Inflammatory macrophage treated with lipopolysaccharide for 1 hour (primary cell): ENCODE data around the gene IL22RA2.

Experiments used
- DNase-seq, 2 donors: peaks; one replicate each; pipeline ENCODE4 v3.0.0-alpha.2; 2020 to 2022

The IL22RA2 gene

DNA sequence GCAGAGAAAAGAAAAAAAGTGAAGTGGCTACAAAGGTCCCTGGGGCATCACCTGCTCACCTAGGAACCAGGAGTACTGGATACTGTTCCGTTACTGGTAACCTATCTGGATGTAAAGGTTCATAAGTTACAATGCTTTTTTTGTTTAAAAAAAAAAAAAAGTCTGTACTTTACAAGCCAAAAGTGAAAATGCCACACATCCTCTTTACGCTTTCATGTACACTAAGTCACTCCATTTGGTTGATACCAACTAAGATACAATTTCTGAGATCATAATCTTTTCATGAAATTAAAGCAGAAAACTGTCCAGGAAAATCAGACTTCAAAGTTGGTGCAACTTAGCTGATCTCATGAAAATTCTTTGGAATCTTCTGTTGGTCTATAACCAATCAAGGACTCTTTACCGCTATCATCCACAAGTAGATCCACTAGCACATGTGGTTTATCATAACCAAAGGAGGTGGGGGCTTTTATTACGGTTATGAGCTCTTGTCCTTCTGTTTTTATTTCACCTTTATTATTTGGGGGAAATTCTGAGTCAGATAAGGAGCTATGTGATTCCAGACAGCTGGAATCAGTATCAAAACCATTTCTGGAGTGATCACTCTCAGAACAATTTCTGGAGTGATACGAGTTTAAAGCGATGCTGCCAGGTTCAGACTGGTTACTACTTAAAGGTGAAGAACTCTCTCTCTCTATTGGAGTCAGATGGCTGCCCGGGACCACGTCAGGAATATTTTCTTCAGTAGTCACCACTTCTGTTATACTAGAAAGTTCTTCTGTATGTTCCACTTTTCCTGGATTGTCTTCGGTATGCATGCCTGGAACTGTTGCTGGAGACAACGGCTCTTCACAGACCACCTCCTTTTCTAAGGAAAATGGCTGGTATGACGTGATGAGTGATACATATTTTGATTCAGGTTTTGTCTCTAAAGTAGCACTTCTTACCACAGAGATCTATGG lies 24.5 kb upstream of the IL22RA2 start:
- DNase-seq, result no peak

- no peak for DNase-seq
Measured at GRCh38 chr6:137193256-137194070, 20.0 kb upstream of the IL22RA2 start.

DNA sequence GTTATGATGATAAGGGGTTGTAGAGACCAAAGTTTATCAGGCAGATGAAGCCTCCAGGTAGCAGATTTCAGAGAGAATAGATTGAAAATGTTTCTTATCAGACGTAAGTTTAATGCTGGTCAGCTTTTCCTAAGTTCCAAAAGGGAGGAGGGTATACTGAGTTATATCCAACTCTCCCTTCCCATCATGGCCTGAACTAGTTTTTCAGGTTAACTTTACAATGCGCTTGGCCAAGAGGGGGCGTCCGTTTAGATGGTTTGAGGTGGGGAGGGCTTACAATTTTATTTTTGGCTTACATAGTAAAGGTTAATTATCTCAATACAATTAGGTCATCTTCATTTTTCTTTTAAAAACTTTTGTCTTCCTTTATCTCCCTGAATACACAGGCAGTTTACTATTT lies 19.4 kb upstream of the IL22RA2 start:
- DNase-seq, result no peak

DNA sequence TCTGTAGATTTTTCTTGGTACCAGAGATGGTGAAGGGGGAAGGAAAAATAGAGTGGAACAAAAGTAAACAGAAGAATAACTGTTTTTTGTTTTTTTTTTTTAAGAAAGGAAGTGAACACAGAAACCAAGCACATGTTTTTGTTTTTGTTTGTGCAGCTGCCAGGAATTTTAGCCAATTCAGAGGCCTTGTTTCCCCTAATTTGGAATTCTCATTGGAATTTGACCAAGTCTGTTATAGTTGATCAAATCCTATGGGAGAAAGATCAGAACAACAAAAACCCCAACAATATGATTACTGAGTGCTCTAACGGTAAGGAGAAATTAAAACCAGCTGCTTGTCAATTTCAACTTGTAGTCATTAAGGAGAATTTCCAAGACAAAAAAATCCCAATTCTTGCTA lies 18.2 kb upstream of the IL22RA2 start:
- no peak for DNase-seq

DNA sequence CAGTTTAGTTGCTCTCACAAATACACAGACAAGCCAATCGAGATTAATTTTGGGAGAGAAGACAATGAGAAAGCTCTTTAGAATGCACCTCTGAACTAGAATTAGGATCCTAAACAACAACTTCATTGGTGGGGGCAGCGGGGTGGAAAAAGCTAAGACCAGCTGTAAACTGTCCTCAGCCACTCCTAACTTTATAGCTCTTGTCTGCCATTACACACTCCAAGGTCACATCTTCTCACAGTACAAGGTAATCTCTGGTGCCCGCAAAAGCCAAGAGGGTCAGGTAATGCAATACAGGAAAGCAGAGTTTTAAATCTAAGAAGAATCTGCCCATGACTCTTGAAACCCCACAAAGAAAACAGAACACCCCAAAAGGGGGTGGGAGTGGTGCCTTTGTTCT lies 17.8 kb upstream of the IL22RA2 start:
- no peak for DNase-seq

DNA sequence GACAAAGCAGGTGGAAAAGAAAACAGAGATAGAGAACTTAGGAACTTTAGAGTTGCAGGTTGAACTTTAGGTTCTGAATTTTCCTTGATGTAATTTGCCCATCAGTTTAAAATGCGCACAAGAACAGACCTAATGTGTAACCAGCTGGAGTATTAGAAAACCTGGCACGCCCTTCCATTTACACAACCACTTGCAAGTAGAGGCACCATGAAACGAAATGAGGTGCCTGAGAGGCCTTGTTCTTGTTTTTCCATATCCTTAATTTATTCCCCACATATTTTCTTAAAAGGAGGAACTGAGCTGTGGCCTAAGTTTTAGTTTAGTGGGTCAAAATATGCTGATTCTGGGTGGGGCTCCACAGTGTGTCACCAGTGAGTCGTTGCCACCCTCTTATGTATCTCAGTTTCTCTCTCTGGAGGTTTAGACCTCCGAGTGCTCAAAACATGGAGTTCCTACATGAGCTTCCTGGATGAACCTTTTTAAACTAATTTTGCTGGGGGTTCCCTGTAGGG lies 17.2 kb upstream of the IL22RA2 start:
- peak in 1 of 2 donors; percentile 21 for DNase-seq

- no peak for DNase-seq
Measured at GRCh38 chr6:137188855-137189254, 15.4 kb upstream of the IL22RA2 start.

GRCh38 chr6:137185290-137185689 lies 11.8 kb upstream of the IL22RA2 start:
- no peak for DNase-seq

DNA sequence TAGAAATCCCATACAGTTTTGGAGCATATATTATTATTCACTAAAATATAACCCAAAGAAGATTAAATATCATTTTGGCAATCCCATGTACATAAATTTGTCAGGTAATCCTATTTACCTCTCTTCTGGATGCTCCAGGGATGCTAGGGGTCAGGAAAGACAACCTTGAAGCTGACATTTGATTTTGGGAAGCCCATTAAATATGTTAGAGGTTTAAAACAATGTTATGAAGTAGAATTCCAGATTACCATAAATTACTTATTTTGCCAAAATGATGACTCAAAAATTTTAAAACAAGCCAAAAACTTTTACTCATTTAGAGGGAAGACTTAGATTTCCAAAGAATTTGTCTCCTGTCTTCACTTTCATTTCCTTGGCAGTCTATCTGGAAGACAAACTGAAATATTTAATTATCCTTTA lies 9.2 kb upstream of the IL22RA2 start:
- no peak for DNase-seq

DNA sequence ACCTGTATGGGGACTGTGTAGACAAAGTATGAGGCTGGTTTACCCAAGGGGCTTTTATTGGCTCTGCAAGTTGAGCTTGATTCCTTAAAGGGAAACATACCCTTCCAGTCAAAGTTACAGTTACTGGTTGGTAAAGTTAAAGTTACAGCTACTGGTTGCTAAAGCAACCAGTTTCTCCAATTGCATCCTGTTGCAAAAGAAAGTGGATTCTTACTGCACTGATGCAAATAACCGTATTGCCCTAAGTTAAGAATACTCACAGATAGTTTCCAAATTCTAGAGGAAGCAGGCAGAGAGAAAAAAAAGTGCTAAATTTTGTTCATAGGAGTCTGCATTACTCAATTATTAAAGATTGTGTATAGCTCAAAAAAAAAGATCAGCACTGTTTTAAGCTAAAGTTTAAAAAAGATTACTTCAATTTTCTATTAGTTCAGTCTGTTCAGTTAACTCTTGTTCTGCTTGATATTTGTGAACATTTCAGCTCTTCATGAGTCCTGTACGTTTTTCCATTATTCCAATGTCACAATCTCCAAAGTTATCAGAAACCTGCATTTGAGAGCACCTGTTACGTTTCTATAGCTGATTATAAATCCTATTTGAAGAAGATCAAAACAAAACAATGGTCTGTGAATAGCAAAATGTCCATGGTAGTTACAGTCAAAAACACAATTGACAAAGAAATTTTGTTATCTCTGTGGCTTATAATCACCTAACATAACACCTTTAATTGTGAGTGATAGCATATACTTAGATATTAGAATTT lies 8.6 kb upstream of the IL22RA2 start:
- DNase-seq, result peak; percentile 38 to 54

- DNase-seq, result peak in 1 of 2 donors; percentile 27
Measured at GRCh38 chr6:137177611-137178010, 4.2 kb upstream of the IL22RA2 start.

- DNase-seq, result no peak
Measured at GRCh38 chr6:137176729-137177128, 3.3 kb upstream of the IL22RA2 start.

- DNase-seq, result peak in 1 of 2 donors; percentile 38
Measured at GRCh38 chr6:137175868-137176245, 2.4 kb upstream of the IL22RA2 start.

- DNase-seq, result no peak
Measured at GRCh38 chr6:137175157-137175867, 1.9 kb upstream of the IL22RA2 start.

DNA sequence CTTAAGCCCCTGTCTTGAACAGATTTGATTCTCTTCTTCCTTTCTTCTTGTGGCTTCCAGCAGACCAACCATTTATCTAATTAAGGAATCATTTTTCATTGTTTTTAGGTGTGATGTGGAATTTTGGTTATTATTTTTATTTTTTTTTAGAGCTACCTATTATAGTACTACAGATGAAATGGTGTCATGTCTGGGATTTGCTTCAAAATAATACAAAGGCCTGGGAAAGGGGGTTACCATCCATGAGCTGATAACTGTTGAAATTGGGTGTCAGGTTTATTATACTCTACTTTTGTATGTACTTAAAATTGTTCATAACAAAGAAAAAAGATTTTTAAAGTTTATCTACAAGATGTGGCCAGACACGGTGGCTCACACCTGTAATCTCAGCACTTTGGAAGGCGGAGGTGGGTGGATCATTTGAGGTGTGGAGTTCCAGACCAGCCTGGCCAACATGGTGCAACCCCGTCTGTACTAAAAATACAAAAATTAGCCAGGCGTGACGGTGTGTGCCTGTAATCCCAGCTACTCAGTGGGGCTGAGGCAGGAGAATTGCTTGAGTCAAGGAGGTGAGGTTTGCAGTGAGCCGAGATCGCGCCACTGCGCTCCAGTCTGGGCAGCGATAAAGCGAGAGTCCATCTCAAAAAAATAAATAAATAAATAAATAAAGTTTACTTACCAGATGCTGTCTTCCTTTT lies 561 bp downstream of the IL22RA2 start:
- DNase-seq, result no peak

DNA sequence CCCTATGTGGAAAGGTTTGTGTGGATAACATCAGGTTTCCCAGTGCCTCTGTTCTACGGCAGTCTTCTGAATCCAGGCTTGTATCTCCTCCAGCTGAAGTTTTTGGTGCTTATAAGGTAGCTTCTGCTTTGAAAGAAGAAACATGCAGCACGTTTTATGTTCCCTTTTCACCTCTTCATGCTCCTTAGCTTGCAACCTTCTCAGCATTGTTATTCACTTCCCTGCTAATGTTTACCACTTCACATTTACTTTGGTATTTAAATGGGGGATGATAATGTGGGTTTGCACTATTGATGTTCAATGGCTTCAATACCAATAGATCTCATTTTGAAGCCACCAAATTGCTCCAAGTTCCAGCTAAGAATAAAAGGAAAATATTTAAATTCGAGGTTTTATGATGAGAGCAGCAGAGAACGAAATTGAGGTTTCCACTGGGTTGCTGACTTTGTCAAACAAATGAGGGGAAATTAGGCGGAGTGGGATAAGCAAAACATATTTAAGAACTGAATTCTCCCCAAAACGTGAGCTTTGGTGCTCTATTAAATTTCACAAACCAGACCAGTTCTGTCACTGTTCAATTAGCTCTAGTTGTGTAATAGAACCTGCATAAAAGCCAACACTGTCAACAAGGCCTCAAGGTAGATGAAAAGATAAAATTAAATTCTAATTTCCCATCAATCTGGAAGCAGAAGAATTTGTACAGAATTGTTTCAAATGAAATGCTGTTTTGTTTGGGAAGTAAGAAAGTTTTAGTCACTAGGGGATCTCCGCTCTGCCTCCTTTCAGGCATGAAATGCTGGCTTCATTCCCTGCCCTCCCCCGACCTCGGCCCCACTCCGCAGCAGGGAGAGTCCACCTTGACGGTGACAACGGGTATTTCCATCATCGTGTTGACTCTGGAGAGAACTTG lies 1.4 kb downstream of the IL22RA2 start:
- no peak for DNase-seq

DNA sequence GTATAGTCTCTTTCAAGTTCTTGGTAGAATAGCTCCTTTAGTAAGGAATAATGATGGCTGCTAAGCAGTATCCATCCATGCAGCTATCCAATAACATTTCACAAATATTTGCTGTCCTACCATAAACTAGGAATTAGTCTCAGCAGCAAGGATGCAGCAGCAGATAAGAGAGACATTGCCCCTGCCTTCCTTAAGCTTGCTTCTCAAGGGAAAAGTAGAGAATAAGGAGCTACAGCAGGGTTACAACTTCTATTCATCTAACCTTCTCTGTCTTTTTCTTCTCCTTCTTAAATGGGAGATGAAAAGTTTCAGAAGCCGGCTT lies 2.4 kb downstream of the IL22RA2 start:
- no peak for DNase-seq

DNA sequence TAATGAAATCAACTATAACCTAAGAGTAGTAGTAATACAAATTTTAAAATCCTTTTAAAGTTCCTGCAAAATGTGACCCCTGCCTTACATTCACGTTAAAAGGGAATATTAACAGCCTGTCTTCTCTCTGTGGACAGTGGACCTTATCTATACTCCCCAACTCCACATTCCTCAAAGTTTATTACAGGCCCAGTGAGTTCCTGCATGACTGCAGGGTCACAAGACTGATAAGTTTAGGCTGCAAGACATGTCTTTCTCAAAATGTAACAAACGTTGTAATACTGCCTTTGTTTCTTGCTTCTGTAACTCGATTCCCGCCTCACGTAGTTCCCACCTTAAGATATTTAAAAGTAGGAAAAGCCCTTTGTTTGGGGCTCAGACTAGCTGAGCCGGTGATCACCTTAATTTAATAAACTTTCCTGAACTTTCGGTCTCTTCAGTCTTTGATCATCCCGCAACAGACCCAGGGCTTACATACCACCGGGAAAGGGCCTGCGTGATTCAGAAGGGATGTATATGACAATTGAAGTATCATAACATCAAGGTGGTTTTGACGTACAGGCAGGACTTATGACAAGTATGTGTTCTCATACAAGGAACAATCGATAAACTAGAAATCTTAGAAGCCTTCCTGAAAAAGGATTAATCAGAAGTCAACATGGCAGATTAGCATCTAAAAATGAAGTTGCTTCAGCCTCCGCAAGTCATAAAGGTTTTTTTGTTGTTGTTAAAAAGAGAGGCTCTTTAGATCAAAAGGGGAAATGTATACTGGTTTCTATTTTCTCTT lies 3.0 kb downstream of the IL22RA2 start:
- no peak for DNase-seq

DNA sequence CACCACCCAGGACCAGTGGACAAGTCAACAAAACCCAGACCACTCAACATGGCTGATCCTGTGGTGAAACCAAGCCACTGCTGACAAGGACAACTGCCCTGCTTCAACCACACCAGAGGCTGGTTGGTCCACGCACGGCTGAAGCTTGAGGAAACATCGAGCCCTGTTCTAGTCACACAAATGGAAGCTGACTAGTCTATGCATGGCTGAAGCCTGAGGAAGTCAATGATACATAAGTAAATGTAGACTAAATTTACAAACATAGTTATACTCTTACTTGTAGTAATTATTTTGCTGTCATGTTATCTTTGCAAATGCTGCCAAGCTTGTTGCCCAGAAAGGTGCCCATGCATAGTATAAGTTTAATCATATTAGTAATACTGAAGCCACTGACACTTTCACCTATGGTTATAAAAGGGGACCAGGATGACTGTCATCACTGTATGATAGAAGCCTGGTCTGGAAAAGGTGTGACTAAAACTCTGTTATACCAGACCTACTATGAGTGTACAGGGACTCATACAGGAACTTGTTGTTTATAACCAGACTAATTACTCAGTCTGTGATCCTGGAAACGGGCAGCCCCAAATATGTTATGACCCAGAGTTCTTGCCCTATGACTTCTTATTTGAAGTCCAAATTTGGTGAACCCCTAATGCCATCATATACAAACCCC lies 5.6 kb downstream of the IL22RA2 start:
- no peak for DNase-seq
